Colonic mucosa (tissue), 4 donors: ENCODE data around the gene ZDHHC7. TPM values are rescaled to one million over a fixed set of nuclear protein-coding genes. Genes with fewer than 3 reads are reported as not detected.

Experiments
- DNase-seq: peaks from one replicate; pipeline ENCODE4 v3.0.0-alpha.2; 2020
- H3K27ac ChIP-seq: fragments of 200-600 bp; one replicate; pipeline ENCODE4 v1.8.0; 2021
- H3K27me3 ChIP-seq: fragments of 200-600 bp; one replicate; pipeline ENCODE4 v1.8.0; 2021
- H3K36me3 ChIP-seq: fragments of 200-600 bp; one replicate; pipeline ENCODE4 v1.8.0; 2021
- H3K4me1 ChIP-seq: fragments of 200-600 bp; one replicate; pipeline ENCODE4 v1.8.0; 2021; ENCODE audit warnings: mild to moderate bottlenecking
- H3K4me3 ChIP-seq: fragments of 200-600 bp; one replicate; pipeline ENCODE4 v1.8.0; 2021
- H3K9ac ChIP-seq, 2 donors: one replicate each; pipeline ENCODE4 v1.7.0; 2013; ENCODE audit warnings: control low read depth in 2 of 2, low read depth in 2 of 2, low read length in 2 of 2
- H3K9me3 ChIP-seq: fragments of 200-600 bp; one replicate; pipeline ENCODE4 v1.8.0; 2021
- CTCF ChIP-seq: fragments of 200-600 bp; IDR thresholded peaks from one replicate; pipeline ENCODE4 v1.8.0; 2022; ENCODE audit warnings: antibody characterized with exemption, mild to moderate bottlenecking
- intact Hi-C: fragments of 100-400 bp; cut with DNase I; formaldehyde crosslinking; loops from one replicate; pipeline ENCODE4 v1.14.1; 2022
- total RNA-seq, 2 donors: library from RNA; stranded (reverse); fragmentation: NEBNext Ultra II Directional in 1 of 2; extraction: Animal tissue kit (Norgen Biotek cat#: 25700) in 1 of 2; gene quantifications; one replicate each; pipeline ENCODE4 v1.2.1, GENCODE V29; 2021
- donor health status: healthy.
- donor health status: DM: no; HTN: no; CAD: no.
- donor health status: DM: no; HTN: no; CAD: no.

The ZDHHC7 gene
- total RNA-seq, 2 donors from 2014 or later, result 55.1 to 67.8 TPM

GRCh38 chr16:85005285-85006069 lies 5.9 kb downstream of the ZDHHC7 start:
- Histone ChIP-seq H3K4me3 (no peak overlapping the region), H3K4me1 (peaks cover 32% of the 10 kb centered on the region), H3K9ac (peak overlapping the region in 1 of 2 donors; percentile 28), H3K27me3 (no peaks in the 10 kb centered on the region), H3K36me3 (no peaks in the 10 kb centered on the region), H3K27ac (peak overlapping the region; percentile 56), H3K9me3 (no peaks in the 10 kb centered on the region)
- intact Hi-C loops, result no loop called here
- TF ChIP-seq CTCF, result no peak
- DNase-seq, result no peak

- peaks cover 36% of the 10 kb centered on the region for H3K4me1 ChIP-seq
- DNase-seq, result no peak
- intact Hi-C loops, result no loop called here
Observed at GRCh38 chr16:85004587-85005205, 6.6 kb downstream of the ZDHHC7 start.

GRCh38 chr16:85003725-85004586 lies 7.4 kb downstream of the ZDHHC7 start:
- H3K4me1 ChIP-seq, result peaks cover 34% of the 10 kb centered on the region
- no peak for DNase-seq

More at GRCh38 chr16:85004587-85005205, 6.6 kb downstream of the ZDHHC7 start:
- TF ChIP-seq CTCF, result no peak
- Histone ChIP-seq H3K27ac (peak overlapping the region; percentile 56), H3K27me3 (no peaks in the 10 kb centered on the region), H3K9ac (peak overlapping the region in 1 of 2 donors; percentile 28), H3K9me3 (no peaks in the 10 kb centered on the region), H3K36me3 (no peaks in the 10 kb centered on the region), H3K4me3 (no peak overlapping the region)

GRCh38 chr16:85003076-85003475 lies 8.3 kb downstream of the ZDHHC7 start:
- no peaks in the 10 kb centered on the region for H3K36me3 ChIP-seq
- DNase-seq, result no peak
- H3K27ac ChIP-seq, result peak overlapping the region; percentile 54
- no peaks in the 10 kb centered on the region for H3K27me3 ChIP-seq
- no peak overlapping the region for H3K4me3 ChIP-seq
- H3K9ac ChIP-seq, result peak overlapping the region in 1 of 2 donors; percentile 51
- intact Hi-C loops, result no loop called here
- H3K4me1 ChIP-seq, result peaks cover 34% of the 10 kb centered on the region
- TF ChIP-seq CTCF, result no peak
- H3K9me3 ChIP-seq, result no peaks in the 10 kb centered on the region

More at GRCh38 chr16:85003725-85004586, 7.4 kb downstream of the ZDHHC7 start:
- no peak for TF ChIP-seq CTCF
- peak overlapping the region; percentile 11 for H3K27ac ChIP-seq
- no peaks in the 10 kb centered on the region for H3K36me3 ChIP-seq
- H3K4me3 ChIP-seq, result no peak overlapping the region
- H3K27me3 ChIP-seq, result no peaks in the 10 kb centered on the region
- no peaks in the 10 kb centered on the region for H3K9me3 ChIP-seq
- peak overlapping the region in 1 of 2 donors; percentile 51 for H3K9ac ChIP-seq
- intact Hi-C loops, result no loop called here

- H3K4me3 ChIP-seq, result no peak overlapping the region
- intact Hi-C loops, result no loop called here
- DNase-seq, result no peak
- H3K4me1 ChIP-seq, result peaks cover 34% of the 10 kb centered on the region
- H3K27me3 ChIP-seq, result no peaks in the 10 kb centered on the region
- peak overlapping the region; percentile 4 to 51 for H3K9ac ChIP-seq
- no peaks in the 10 kb centered on the region for H3K9me3 ChIP-seq
- no peak for TF ChIP-seq CTCF
- no peaks in the 10 kb centered on the region for H3K36me3 ChIP-seq
- H3K27ac ChIP-seq, result peak overlapping the region; percentile 54
Observed at GRCh38 chr16:85002608-85003007, 8.7 kb downstream of the ZDHHC7 start.
